Amniotic epithelial cell (primary cell): ENCODE results near the gene ENAH.
"Not testable (repeated sequence)": the region's sequence is repeated elsewhere in the genome, so short reads cannot be mapped to it uniquely, and the experiment has no call there.

ENCODE experiments used
- DNase-seq: peaks from one replicate; pipeline ENCODE4 v3.0.0-alpha.2; 2010; ENCODE audit warnings: low read depth

Gene ENAH

GRCh38 chr1:225652729-225653462 is at the start of gene ENAH:
TSS of gene ENAH (minus strand) at chr1:225653123. CDS start at chr1:225652690, 433 bp downstream.
- DNase-seq: peak; percentile 77

GRCh38 chr1:225700889-225701465 is 48.1 kb upstream of the ENAH start:
- peak; percentile 9 for DNase-seq

GRCh38 chr1:225700164-225700821 is 47.4 kb upstream of the ENAH start:
- peak; percentile 97 for DNase-seq

- peak; percentile 45 for DNase-seq
Observed at GRCh38 chr1:225699336-225699735, 46.4 kb upstream of the ENAH start.

- DNase-seq: not testable (repeated sequence)
Observed at GRCh38 chr1:225698194-225698593, 45.3 kb upstream of the ENAH start.

- no peak for DNase-seq
Observed at GRCh38 chr1:225697428-225697827, 44.5 kb upstream of the ENAH start.

- DNase-seq: no peak
Observed at GRCh38 chr1:225695578-225696337, 42.8 kb upstream of the ENAH start.

GRCh38 chr1:225694151-225694603 is 41.3 kb upstream of the ENAH start:
- DNase-seq: peak; percentile 99

- not testable (repeated sequence) for DNase-seq
Observed at GRCh38 chr1:225693697-225694096, 40.8 kb upstream of the ENAH start.

GRCh38 chr1:225693085-225693696 is 40.3 kb upstream of the ENAH start:
- DNase-seq: no peak

- no peak for DNase-seq
Observed at GRCh38 chr1:225692517-225692879, 39.6 kb upstream of the ENAH start.

GRCh38 chr1:225691861-225692516 is 39.1 kb upstream of the ENAH start:
- DNase-seq: peak; percentile 97

- DNase-seq: peak; percentile 60
Observed at GRCh38 chr1:225691377-225691776, 38.5 kb upstream of the ENAH start.

- peak; percentile 76 for DNase-seq
Observed at GRCh38 chr1:225689882-225690459, 37.0 kb upstream of the ENAH start.

- DNase-seq: no peak
Observed at GRCh38 chr1:225688345-225688744, 35.4 kb upstream of the ENAH start.

GRCh38 chr1:225685476-225686176 is 32.7 kb upstream of the ENAH start:
- DNase-seq: no peak

GRCh38 chr1:225684741-225685140 is 31.8 kb upstream of the ENAH start:
- no peak for DNase-seq

GRCh38 chr1:225681231-225681630 is 28.3 kb upstream of the ENAH start:
- DNase-seq: no peak

- DNase-seq: peak; percentile 32
Observed at GRCh38 chr1:225678545-225678944, 25.6 kb upstream of the ENAH start.

GRCh38 chr1:225677350-225678124 is 24.6 kb upstream of the ENAH start:
- DNase-seq: no peak
